ENCODE measurements around the gene AGAP4.
"Not testable (repeated sequence)": the region's sequence is repeated elsewhere in the genome, so short reads cannot be mapped to it uniquely, and the experiment has no call there.

AGAP4 gene

GRCh38 chr10:45789991-45790390, 57.3 kb downstream of the AGAP4 start:
- not testable (repeated sequence) for FAIRE-seq

- FAIRE-seq: not testable (repeated sequence)
Measured at GRCh38 chr10:45787212-45787741, 60.0 kb downstream of the AGAP4 start.

GRCh38 chr10:45786217-45786616, 61.1 kb downstream of the AGAP4 start:
- FAIRE-seq: not testable (repeated sequence)

All from islet of Langerhans (tissue), 1 donor.